NCI-H1930 (cell line): ENCODE data around the gene FAM81B.
"Not testable (repeated sequence)": the region's sequence is repeated elsewhere in the genome, so short reads cannot be mapped to it uniquely, and the experiment has no call there.

ENCODE experiments used
- DNase-seq, 2 experiments: peaks; one replicate each; lab custom pipeline; 2025; lab: John Stamatoyannopoulos, UW

Gene FAM81B, protein sequence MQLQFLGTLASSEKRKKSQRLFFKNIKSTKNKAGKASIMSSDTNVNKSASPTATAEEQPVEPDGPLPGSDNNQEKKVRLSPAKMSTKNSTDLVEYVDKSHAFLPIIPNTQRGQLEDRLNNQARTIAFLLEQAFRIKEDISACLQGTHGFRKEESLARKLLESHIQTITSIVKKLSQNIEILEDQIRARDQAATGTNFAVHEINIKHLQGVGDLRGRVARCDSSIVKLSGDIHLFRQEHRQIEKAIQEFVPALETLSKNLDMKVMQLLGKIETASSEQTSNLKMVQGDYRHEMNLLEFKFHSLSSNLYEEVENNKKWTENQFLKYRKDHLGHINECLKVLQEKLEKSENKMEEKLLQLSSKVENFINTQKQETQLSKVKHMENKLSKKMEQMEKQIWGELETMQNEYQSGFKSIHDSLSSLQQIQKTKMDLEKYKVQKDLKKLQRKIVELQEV

DNA sequence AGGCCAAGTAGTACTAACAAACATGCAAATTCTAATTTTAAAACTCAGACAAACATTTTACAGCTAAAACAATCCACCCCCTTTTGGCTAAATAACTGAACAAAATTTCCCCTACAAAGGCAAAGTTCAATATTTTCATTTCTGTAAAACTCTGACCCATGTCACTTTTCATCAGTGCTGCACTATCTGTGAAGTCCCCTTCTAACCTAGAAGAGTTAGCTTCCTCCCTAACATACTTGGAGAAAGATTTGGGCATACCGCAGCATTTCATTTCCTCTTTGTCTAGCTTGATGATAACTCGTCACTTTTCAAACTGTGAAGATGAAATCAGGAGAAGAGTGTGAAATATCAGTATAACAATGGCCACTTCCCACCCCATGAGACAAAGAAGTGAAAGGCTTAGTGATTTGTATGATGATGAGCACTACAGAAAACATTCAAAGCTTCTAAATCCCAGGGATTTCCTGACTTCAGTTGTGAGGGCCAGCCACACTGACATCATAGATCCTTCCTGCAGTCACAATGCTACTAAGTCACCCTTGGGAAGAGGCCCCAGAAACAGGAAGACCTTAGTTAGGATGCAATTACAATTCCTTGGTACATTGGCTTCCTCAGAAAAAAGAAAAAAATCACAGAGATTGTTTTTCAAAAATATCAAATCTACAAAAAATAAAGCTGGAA is at the start of gene FAM81B:
Gene FAM81B, plus strand, starts transcription at position 555 of the 681 bp plus-strand sequence. Its CDS starts 24 bp downstream, at position 579.
- DNase-seq = no peak

DNA sequence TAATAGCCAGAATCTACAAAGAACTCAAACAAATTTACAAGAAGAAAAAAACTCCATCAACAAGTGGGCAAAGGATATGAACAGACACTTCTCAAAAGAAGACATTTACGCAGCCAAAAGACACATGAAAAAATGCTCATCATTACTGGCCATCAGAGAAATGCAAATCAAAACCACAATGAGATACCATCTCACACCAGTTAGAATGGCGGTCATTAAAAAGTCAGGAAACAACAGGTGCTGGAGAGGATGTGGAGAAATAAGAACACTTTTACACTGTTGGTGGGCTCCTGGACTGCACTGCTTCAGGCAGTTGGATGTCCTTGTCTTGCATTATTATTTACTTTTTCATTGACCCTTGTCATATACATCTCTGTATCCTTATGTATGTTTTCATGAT is 49.7 kb upstream of the FAM81B start:
- DNase-seq = not testable (repeated sequence)

DNA sequence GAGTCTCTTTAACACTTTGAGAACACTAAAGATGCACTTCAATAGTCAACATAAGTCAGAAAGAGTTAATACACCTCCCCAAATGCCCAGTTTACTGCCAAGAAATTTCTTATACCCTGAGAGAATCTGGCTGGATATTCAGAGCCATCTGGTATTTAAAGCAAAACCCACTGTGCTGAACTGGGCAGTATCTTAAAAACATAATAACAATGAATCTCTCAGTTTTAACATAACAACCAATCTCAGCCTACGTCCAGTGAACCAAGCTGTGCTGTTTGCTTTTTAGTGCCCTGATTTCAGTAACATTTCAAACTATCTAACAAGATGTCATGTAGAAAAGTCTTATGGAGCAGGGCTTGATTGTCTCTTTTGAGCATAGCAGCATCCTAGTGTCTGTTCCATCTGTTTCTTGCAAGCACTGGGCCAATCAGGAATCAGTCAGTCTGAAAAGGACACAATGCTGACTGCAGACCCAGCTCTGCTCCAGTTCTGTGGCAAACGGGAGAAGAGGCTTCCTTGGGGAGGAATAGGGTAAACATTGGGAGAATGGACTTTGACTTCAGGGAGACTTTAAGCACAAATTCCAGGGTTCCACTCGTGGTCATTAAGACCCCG is 43.6 kb upstream of the FAM81B start:
- DNase-seq = no peak

DNA sequence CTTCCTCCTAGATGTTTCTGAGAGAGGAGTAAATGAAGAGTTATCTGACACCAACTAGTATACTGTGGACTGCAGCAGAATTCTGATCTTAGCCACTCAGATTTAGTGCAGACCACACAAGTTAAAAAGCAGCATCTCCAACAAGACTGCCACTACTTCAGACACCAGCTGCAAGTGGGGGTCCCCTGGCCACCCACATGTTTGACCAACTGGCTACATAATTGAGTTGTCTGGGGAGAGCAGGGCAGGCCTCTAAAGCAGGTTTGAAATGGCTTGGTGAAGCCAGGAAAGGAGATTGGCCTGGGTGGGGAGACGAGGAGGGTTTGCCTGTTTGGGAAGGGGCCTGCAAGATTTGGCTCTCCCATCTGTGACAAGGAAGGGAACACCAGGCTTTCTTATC is 40.5 kb upstream of the FAM81B start:
- no peak for DNase-seq

DNA sequence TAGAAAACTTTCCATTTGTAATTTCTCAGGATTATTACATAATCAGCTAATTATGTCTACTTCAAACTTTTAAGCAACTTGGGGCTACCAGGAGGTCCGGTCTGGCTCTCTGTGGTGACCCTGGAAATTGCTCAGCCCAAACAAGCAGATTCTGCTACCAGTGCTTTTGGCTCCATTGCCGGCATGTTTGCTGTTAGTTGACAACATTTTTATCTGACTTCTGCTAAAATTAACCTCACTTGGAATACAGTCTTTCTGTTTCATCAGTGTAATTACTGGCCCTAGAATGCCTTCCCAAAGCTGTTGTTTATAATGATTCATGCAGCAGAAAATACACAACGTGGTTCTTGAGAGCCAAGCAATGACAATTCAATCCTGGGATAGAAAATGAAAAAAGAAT is 38.5 kb upstream of the FAM81B start:
- DNase-seq = no peak

DNA sequence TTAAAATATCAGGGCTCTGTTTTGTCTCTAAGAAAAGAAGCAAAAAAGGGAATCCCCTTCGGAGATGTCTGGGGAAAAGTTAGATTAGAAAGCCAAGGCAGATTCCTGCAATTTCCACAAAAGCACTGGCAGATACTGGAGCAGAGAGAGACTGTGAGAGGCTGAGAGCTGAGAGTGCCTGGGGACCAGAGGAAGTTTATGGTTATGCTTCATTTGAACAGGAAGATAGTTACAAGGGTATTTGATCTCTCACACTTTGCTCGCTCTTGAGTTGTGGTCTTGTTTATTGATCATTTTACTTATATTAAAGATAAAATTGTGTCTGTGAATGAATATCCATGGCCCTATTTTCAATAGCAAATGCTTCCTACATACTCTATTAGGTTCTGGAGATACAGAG is 32.8 kb upstream of the FAM81B start:
- no peak for DNase-seq

DNA sequence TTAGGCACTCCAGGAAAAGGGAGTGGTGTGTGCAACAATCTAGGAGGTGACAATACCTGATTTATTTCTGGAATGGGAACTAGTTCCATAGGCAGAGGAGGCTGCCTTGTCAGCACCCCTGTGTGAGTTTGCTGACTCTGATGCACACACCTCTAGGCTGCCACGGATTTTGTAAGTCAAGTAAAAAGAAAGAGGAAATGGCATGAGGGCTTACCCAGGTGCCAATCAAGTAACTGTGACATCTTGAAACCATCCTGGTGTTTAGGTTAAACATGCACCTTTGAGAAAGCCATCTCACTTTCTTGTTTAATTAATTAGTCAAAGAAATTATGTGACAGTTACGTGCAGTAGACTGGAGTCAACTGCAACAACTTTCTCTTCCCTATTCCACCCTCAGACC is 32.3 kb upstream of the FAM81B start:
- DNase-seq = no peak

DNA sequence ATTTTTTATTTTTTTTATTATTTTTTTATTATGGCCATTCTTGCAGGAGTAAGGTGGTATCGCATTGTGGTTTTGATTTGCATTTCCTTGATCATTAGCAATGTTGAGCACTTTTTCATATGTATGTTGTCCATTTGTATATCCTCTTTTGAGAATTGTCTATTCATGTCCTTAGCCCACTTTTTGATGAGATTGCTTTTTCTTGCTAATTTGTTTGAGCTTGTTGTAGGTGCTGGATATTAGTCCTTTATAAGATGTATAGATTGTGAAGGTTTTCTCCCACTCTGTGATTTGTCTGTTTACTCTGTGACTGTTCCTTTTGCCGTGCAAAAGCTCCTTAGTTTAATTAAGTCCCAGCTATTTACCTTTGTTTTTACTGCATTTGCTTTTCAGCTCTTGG is 30.5 kb upstream of the FAM81B start:
- DNase-seq = not testable (repeated sequence)

DNA sequence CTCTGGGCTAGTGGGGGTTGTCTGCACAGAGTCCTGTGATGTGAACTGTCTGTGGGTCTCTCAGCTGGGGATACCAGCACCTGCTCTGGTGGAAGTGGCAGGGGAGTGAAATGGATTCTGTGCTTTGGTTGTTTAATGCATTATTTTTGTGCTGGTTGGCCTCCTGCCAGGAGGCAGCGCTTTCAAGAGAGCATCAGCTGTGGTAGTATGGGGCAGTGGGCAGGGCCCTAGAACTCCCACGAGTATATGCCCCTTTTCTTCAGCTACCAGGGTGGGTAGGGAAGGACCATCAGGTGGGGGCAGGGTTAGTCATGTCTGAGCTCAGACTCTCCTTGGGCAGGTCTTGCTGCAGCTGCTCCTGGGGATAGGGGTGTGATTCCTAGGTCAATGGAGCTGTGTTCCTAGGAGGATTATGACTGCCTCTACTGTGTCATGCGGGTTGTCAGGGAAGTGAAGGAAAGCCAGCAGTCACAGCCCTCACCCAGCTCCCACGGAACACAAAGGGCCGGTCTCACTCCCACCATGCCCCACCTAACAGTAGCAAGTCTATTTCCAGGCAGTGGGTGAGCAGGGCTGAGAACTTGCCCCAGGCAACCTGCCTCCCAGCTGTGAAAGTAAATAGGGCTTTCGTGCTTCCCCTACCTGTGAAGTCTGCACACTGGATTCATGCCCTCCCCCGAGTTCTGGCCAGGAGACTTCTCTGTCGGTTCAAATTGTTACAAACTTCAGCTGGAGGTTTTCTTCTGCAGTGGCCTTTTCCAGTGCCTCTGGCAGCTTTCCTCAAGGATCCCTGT is 25.7 kb upstream of the FAM81B start:
- DNase-seq = no peak

DNA sequence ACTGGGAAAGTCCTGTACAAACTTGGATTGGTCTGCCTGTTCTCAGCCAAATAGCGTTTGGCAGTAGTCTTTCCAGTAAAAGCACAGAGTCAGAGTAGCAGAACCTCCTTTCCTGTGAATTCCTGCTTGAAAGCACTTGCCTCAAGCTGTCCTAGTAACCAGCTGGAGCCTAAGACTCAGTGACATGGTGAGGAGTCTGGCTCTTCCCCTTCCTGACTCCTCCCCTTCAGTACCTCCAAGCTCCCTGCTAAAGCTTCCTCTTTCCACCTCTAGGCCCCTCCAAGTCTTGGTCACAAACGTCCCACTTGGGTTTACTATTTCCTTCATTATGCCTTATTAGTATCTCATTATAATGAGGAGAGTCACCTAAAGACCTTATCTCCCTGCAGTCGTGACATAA is 21.4 kb upstream of the FAM81B start:
- no peak for DNase-seq

DNA sequence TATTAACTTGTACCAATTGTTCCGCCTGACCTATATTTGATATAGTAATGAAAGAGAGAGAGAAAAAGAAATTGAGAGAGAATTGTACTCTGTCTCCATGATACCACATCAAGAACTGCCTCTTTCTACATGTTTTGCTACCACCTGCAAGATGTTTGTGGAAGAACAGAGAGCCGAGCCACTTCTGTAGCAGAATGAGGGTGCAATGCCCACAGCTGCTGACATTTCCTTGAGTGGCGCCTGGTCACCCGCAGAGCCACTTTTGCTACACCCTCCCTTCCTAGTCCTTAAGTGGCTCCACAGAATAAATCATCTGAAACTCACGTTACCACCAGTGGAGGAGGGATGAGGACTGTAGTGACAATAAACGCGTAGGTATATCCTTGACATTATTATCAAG is 17.1 kb upstream of the FAM81B start:
- DNase-seq = no peak

DNA sequence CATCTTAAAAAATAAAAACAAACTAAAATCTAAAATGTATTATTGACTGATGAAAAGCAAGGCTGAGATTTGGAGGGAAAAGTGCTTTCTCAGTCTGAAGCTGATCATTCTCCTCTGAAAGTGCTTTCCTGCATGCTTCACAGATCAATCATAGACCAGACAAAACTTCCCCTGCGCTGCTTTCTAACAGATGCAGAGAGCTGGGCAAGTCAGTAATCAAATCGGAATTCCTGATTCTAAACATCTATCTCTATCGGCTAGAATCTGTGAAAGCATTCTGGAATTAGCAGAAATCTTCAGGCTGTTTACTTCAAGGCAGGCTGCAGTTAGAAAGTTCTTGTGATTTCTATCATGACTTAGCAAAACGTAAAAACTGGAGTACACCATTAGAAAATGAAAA is 15.6 kb upstream of the FAM81B start:
- no peak for DNase-seq

DNA sequence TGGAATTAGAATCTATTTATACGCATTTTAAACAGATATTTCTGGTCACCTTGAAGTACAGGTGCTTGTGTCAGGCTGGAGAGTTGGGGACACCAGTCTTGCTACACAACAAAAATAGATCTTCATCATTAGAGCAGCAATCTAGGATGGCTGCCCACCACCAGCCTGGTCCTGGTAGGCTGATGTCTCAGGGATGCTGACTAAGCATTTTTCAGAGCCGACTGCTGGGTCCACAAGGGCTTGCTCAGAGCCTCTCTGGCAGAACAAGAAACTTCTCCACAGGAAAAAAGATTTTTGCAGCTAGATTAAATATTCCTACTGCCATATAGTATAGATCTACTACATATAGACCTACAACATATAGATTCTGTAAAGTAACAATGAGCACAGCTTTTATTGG is 12.0 kb upstream of the FAM81B start:
- no peak for DNase-seq

DNA sequence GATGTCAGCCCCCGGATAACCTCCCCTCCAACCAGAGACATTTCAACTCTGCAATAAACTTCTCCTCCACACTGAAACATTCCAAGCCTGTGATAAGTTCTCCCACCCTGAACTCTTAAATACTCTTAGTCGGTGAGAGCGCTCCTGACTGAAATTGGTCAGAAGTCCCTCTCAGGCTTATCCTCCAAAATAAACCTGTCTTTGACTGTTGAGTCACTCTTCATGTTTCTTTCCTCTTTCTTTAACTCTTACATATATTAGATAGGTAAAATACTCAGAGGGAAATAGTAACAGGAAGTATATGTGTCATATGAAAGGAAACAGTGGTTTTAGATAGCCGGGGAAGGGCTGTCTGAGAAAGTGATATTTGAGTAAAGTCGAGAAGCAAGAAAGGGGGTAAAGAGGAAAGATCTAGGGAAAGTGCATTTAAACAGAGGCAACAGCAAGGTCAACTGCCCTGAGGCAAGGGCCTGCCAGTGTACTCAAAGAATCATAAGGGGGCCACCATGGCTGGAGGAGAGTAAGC is 11.0 kb upstream of the FAM81B start:
- no peak for DNase-seq

DNA sequence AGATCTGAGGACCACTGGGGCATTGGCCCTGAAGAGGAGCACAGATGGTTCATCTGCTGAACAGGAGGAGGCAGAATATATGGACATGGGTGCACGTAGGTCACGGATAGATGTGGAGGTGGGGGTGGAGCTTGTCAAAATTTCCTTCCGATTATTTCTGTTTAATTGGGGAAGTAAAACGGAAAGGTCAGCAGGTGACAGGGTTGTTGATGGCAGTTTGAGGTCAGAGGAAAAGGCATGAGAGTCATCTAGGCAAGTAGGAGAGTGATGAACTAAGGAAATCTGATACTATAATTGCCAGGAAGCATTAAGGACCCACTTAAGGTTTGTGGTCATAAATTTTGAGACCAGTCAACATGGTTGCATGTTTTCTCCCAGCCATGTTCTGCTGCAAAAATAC is 8.4 kb upstream of the FAM81B start:
- no peak for DNase-seq

DNA sequence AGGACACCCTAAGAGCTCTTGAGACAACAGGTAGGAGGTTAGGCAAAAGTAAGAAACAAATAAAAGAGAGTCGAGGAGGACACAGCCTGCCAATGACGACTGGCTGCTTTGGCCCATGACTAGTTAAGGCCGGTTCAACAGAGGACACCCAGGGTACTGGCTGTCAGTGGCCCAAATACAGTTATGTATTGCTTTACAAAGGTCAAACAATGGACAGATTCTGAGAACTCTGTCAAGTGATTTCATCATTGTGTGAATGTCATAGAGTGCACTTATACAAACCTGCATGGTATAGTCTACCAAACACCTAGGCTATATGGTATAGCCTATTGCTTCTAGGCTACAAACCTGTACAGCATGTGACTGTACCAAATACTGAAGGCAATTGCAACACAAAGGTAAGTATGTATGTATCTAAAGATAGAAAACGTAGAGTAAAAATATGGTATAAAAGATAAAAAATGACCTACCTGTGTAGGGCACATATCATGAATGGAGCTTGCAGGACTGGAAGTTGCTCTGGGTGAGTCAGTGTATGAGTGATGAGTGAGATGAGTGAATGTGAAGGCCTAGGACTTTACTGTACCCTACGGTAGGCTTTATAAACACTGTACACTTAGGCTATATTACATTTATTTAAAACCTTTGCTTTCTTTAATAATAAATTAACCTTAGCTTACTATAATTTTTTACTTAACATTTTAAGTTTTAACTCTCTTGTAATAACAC is 6.5 kb upstream of the FAM81B start:
- DNase-seq = no peak

DNA sequence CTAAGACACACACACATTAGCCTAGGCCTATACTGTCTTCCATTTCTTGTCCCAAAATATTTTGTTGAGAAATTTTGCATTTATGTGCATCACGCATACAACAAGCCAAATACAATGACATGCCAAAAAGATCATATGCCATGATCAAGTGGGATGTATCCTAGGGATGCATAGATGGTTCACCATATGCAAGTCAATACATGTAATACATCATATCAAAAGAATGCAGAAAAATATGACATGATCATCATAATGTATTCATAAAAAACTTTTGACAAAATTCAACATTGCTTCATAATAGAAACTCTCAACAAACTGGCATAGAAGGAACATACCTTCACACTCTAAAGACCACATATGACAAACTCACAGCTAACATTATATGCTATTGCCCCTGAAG is 5.8 kb upstream of the FAM81B start:
- no peak for DNase-seq

DNA sequence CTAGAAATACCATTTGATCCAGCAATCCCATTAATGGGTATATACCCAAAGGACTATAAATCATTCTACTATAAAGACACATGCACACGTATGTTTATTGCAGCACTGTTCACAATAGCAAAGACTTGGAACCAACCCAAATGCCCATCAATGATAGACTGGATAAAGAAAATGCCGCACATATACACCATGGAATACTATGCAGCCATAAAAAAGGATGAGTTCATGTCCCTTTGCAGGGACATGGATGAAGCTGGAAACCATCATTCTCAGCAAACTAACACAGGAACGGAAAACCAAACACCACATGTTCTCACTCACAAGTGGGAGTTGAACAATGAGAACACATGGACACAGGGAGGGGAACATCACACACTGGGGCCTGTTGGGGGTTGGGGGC is 799 bp downstream of the FAM81B start:
- not testable (repeated sequence) for DNase-seq

DNA sequence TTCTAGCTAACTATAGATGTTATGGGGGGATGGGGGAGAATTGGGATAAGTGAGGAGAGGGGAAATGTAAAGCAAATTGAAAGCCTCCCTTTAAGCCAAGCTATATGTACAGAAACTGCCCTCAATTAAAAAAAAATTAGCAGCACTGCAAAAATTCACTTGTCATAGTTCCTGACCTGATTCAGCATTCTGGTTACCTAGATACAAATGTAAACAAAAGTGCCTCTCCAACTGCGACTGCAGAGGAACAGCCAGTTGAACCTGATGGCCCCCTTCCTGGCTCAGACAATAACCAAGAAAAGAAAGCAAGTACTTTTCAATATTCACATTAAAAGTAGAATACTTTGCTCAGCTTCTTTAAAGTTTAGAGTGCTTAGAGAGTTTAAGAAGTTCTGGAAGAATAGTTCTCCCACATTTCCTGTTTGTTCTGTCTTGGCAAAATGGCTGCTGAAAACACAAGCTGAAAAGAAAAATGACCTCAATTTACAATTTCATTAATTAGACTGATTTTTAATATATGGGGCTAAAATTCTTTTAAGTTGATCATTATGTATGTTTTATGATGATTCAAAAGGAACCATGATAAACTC is 1.5 kb downstream of the FAM81B start:
- no peak for DNase-seq

DNA sequence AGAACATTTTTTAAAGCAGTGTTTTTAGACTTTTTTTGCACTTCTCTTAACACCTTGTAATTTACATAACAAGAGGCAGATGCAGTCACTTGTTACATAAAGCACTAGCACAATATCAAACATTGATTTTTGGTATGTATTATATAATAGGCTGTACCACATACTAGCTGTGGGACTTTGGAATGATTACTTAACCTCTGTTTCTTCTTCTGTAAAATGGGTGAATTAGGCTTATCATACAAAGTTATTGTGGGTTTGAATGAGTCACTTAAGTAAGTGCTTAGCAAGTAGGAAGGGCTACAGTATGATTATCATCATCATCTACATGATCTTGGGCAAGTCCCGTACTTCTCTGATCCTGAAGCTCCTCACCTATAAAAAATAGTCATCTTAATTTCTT is 2.1 kb downstream of the FAM81B start:
- DNase-seq = no peak

DNA sequence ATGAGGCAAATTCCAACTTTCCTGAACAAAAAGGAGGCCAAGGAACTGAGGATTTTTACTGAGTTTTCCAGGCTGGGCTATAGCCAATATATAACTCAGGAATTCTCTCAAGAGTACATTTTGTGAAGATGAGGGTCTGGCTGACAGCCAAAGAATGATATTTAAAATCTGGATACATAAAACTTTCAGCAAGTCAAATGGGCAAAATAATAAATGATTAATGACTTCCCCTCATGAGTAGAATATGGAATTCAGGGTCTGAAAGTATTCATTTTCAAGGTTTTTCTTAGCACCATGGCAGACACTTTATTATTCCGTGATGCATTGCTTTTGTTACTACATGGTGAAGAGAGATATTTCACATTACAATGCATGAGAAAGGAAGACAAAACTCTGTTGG is 7.8 kb downstream of the FAM81B start:
- no peak for DNase-seq
